Measurements from ENCODE around the gene PRR12.
"Not testable (repeated sequence)": the region's sequence is repeated elsewhere in the genome, so short reads cannot be mapped to it uniquely, and the experiment has no call there.

DNA sequence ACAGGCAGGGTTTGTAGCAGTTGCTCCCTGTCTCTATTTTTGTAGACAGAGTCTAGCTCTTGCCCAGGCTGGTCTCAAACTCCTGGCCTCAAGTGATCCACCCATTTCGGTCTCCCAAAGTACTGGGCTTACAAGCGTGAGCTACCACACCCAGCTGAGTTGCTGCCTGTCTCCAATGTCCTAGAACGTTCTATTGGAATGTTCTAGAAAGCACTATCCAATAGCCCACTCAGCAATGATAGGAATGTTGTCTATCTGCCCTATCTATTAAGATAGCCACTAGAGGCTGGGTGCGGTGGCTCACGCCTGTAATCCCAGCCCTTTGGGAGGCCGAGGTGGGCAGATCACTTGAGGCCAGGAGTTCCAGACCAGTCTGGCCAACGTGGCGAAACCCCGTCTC lies 42.3 kb downstream of the PRR12 start:
- TF ChIP-seq, protein P1, sequence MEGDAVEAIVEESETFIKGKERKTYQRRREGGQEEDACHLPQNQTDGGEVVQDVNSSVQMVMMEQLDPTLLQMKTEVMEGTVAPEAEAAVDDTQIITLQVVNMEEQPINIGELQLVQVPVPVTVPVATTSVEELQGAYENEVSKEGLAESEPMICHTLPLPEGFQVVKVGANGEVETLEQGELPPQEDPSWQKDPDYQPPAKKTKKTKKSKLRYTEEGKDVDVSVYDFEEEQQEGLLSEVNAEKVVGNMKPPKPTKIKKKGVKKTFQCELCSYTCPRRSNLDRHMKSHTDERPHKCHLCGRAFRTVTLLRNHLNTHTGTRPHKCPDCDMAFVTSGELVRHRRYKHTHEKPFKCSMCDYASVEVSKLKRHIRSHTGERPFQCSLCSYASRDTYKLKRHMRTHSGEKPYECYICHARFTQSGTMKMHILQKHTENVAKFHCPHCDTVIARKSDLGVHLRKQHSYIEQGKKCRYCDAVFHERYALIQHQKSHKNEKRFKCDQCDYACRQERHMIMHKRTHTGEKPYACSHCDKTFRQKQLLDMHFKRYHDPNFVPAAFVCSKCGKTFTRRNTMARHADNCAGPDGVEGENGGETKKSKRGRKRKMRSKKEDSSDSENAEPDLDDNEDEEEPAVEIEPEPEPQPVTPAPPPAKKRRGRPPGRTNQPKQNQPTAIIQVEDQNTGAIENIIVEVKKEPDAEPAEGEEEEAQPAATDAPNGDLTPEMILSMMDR (IDR thresholded peaks at IDR 0.05): not testable (repeated sequence)
- not testable (repeated sequence) for TF ChIP-seq POLR2A (IDR thresholded peaks at IDR 0.05)
